NCI-H2196 treated with DMSO at 0.1 percent for 48 hours (cell line): ENCODE measurements around the gene GNAT3.

Source experiments
- DNase-seq: peaks from one replicate; lab custom pipeline; 2025; ENCODE audit not compliant: unreplicated experiment; lab: John Stamatoyannopoulos, UW

Gene GNAT3

DNA sequence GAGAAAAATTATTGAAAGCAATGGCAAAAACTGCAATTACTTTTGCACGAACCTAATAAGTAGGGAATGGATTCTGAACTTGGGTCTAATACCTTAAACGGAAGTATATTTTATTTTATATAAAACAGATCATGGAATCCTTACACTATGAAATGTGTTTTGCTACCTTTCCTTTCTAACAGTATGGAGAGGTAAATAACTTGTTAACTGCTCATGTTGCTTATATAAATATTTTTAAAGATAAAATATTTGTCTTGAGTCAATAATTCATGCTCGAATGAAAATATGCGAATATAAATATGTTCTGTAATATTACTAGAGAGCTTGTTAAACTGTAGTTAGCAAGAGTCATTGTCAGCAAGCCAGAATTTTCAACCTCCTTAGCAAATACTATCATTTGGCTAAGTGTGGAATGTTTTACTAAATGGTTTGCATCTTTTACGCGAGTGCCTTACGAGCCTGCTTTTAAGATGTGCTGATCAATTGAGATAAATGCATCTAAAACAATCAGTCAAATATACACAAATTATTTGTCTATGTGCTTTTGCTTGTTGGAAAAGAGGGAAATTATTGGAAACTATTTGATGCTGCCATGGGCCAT is 5.9 kb downstream of the GNAT3 start:
- DNase-seq: no peak

DNA sequence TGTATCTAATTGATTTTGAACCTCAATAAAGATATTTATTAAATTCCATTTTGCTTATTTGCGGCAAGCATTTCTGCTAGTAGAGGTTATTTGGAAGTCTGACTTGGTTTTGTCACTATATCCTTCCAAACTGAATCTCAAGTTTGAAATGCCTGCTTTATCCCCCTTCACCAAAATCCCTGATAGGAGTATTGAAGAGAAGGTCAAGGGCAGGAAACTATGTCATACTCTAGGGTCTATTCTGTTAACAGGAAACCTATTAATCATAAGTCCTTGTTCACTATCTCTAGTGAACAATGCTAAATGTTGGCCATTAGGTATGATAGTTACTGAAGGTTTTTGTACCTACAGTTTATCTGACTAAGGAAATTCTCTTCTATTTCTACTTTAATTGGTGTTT is 11.5 kb downstream of the GNAT3 start:
- no peak for DNase-seq

DNA sequence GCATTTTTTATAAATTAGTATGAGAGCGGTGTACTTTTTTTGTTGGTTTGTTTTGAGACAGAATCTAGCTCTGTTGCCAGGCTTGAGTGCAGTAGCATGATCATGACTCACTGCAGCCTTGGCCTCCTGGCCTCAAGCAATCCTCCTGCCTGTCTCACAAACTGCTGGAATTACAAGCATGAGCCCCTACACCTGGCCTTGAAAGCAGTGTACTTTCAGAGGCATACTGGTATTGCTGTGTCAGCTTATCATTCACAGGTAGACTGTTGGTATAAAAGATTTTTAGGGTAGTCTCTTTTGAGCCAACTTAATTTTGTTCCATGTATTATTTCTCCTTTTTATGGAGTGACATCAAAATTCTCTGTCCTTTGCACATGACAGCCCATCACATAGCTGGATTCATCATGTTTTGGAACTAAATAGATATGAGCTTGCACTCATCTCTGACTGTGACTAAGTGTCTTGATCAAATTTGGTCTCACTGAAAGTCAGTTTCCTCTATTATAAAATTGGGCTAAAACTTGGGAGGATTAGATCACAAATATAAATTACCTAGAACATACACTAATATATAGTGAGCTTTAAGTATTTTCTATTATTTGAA is 12.4 kb downstream of the GNAT3 start:
- no peak for DNase-seq

DNA sequence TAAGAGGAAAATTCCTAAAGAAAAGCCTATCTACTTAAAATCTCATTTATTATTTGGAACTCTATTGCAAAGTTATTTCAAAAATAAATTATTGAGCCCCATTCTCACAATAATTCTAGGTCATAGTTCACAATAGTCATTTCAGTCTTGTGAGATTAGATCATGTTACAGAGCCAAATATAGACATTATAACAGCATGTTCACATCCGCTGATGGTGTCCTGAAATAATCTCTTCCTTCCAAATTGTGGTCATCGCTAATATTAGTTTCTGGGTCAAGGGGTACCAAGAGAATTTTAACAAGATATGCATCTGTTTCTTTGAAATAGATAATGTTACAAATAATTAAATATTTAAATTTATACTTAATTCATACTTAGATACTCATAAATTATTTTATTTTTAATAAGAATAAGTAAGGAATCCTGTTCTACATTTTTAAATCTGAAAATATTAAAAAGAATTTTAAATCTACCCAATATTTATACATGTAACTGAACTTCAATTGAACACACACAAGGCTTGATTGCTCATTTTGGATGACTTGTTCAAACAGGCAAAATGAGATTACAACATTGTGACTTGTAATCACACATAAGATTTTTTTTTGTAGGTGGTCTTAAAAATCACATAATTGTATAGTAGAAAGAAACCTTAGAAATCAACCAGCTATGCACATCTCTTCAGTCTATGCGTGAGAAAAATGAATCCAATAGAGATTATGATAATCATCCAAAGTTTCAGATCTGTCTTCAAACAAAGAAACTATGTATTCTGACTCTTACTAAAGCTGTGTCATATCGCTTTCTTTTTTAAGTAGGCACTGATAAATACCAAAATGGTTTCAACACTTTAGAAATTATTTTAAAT is 13.1 kb downstream of the GNAT3 start:
- DNase-seq: no peak

DNA sequence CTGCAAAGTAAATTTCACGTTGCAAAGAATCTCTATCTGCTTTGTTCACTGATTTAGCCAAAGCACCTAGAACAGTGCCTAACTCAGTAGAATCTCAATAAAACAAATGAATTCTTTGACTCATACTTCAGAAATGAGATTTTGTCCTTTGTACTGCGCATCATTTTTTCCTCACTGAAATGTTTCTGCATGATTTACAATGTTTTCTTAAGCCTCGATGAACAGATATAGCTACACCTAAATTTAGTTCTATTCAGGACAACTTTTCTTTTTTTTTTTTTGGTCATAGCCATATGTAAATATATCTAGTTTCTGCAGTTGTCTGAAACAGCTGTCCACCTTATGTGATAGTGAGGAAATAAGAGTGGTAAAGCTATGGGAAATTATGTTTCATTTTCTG is 15.3 kb downstream of the GNAT3 start:
- no peak for DNase-seq

DNA sequence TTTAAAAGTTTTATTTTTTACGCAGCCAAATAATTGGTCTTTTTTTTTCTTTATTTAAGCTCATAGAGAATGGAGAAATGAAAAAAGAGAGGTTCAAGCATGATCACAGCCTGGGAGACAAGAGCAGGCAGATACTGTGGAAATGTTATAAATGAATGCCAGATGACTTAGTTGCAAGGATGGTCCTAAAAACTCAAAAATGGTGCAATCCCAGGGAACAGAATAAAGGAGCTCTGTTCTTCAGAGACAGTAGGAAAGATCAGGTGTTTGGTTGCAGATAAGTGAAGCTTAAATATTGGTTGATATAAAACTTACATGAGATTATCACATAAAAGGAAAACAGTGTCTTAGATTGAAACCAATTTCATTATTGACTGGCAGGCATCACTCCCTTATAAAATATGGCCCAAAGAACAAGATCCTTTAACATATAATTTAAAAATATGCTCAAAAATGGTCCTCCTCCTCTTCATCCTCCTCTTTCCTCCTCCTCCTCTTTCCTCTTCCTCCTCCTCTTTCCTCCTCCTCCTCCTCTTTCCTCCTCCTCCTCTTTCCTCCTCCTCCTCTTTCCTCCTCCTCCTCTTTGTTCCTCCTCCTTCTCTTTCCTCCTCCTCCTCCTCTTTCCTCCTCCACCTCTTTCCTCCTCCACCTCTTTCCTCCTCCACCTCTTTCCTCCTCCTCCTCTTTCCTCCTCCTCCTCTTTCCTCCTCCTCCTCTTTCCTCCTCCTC is 18.6 kb downstream of the GNAT3 start:
- no peak for DNase-seq

DNA sequence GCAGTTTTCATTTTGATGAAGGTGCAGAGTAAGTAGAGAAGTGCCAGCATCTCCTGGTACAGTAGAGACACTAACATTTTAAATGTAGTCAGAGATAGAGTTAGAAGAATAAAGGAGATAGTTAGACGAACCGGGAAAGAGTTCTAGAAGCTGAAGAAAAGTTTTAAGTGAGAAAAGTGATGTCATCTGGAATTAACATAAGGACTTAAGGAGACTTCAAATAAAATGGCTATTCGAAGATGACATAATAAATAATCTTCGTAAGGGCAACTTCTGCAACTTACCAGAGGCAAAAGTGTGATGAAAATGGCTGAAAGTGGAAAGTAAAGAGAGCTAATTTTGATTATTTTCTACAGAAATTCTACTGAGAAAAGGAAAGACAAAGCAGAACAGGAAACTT is 20.4 kb downstream of the GNAT3 start:
- DNase-seq: no peak

DNA sequence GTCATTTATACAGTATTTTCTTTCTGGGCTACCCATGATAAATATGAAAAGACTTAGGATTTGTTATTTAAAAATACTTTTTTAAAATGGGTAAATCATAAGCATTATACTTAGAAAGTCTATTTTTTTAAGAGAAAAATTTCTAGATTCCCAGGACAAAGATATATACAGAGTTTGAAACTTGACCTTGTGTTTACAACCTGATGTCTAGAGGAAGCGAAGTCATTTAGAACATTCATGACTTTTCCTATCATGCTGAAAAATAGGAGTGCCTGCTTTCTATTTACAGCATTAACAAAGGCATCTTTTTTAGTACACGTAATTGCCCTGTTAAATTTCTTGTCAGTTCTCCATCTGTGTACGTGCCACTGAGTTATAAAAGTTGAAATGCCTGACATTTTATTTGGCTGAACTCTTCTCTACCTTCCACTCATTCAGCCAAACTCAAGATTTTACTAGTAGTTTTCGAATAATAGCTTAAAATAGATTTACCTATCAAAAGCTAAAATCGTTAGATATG is 23.0 kb downstream of the GNAT3 start:
- DNase-seq: no peak

DNA sequence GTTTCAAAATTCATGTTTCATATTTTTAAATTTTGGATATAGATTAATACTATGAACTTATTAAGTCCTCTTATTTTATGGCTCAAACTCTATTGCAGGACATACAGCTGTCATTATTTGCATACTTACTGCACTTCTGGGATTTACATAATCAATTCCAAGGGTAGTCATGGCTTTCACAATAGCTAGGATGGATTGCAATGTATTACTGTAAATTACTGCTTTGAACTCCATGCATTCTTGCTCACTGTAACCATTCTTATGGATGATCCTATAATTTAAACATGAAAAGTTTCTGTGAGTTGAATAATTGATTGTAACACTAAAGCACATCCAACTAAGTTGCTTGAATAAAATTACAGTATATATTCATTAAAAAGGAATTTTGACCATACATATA is 23.5 kb downstream of the GNAT3 start:
- DNase-seq: no peak

DNA sequence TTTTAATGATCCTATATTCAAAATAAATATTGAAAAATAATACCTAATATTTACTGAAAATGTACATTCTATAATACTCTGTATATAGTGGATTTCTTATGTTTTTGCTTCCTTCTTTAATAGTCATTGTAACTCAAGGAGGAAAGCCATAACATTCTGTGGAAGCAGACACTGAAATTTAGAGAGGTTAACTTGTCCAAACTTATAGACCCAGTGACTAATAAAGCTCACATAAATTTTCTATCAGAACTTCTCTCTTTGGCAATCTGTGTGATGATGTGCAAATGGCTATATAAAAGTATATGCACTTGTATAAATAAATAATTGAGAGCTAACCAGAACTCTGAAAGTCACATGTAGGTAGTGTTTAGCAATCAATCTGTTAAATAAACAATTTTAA is 26.1 kb downstream of the GNAT3 start:
- DNase-seq: no peak

DNA sequence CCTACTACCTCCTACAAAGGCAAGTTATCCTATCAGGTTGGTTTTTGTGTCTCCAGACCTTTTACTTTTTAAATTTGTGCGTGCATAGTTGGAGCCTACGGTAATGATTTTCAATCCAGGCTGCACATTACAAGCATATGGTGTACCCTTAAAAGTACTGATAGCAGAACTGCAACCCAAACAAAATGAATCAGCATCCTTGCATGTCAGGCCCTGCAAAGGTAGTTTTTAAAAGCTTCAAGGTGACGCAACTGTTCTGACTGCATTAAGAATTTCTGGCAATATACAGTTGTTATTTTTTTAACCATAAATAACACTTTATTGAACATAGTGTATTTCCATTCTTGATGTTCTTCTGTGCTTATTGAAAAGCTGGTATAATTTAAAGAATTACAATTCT is 28.9 kb downstream of the GNAT3 start:
- DNase-seq: no peak

DNA sequence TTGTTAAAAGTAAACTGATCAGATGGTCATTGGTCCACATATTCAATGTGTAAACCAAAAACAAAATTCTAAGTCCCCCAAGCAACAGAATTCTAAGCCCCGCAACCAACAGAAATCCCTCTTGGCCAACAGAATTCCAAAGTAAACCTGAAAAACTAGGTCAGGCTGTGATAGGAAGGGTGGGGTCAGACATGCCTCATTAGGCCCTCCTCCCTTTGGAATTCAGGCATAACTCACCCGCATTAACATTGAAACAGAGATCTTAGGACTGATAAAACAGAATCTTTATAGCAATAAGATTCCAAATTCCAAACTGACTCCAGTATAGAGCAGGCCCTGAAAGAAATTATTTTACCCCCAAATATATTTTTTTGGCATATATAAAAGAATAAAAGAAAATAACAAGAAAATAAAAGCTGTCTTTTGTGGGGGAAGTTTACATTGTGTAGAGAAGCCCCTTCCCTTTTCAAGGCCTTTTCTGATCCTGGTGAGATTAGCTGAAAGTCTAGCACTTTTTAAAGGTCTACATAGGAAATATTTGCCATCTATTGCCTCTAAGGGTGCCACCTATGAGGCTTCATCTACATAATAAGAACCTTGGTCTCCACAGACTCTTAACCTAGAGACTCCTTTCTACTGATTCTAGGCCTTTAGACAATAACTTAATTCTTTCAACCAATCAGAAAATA is 30.5 kb downstream of the GNAT3 start:
- no peak for DNase-seq

DNA sequence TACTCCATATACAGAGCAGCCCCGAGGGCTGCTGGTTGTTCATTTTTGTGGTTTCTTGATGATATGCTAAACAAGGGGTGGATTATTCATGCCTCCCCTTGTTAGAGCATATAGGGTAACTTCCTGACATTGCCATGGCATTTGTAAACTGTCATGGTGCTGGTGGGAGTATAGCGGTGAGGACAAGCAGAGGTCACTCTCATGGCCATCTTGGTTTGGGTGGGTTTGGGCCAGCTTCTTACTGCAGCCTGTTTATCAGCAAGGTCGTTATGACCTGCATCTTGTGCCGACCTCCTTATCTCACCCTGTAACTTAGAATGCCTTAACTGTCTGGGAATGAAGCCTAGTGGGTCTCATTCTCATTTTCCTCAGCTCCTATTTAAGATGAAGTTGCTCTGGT is 31.3 kb downstream of the GNAT3 start:
- DNase-seq: no peak

DNA sequence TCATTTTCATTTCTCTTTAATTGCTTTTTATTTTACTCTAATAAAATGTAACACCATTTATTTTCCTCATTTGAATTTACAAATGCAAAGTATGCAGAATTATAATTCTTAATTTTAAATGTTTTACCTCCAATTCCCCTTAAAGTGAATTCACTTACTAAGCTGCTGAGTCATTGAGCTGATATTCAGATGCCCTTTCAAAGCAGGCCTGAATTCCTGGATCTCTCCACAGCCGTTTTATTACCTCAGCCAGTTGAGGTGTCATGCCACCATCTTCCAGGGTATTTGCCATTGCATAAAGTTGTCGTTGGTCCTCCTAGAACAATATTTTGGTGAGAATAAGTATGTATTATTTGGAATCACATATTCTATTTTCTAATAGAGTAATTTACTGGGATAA is 33.2 kb downstream of the GNAT3 start:
- DNase-seq: no peak

DNA sequence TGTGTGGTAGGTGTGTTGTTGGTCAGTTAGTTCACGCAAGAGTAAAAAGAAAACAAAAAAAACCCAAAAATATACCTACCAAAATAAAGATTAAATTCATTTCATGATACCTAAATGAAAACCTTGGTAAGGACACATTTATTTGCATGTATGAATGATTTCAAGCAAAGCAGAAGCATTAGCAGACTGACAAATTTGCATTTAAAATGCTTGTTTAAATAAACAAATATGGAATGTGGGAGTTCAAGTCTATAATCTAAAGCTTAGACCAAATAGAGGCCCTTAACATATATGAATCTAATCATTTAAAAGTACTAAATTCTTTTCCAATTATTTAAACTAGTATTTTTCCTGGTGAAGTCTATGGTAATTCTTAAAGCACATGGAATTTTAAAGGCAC is 35.8 kb downstream of the GNAT3 start:
- DNase-seq: no peak

DNA sequence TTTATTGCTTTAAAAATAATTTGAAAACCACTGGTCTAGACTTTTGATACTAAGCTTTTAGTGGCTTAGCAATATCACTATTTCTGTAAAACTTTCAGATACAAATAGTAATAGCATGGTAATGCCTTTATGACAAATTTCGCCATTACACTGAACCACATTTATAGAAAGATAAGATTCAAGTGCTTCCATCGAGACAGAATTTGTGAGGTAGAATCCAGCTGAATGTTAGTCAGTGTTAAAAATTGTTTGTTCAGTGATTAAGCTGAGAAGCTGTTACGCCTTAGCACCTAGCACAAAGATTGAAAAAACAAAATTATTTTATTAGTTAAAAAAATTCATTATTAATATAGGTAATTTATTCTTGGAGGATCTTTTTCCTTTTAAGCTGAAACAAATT is 36.5 kb downstream of the GNAT3 start:
- DNase-seq: no peak

DNA sequence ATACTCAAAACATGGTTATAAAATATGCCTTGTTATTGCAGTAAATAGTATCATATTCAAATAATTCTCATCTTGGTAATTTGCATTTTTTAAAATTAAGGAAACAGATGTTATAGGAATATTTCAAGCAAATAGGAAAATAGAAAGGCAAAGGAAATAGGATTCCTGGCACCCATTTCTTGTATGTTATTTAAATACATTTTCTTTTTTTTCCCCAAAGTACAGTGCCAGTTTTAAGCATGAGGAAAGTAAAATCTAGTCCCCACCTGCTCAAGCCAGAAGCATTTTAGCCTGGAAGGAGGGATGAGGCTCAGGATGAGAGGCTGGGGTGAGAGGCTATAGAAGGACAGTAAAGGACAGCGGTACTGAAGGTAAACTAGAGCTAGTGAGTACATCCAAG is 38.1 kb downstream of the GNAT3 start:
- DNase-seq: no peak

DNA sequence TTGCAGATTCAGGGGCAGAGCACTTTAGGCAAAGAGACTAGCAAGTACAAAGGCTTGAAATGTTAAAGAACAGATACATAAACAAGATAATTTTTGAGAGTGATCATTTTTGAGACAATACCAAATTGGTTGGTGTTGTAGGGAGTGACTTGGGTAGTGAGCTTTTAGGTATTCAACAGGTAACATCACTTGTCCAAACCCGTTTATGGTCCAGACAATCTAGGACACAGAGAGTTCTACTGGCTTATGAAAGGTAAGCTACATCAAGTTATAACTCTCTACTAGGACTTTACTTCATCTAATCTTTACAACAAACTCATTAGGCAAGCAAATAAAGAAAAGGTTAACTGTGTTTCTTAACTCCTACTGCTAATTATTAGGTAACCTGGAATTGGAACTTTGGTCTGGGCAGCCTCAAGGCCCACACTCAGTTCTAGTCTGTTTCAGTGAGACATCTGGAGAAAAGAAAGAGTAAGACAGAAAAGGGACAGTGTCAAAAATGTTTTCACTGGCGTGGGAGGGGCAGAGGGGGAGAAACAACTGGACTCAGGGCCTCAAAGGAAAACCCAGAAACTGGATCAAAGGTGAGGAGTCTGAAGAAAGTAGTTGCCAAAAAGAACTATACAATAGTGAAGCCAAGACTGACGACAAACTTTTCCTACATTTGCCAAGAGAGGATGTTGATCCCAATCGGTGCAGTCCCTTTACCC is 39.2 kb downstream of the GNAT3 start:
- no peak for DNase-seq

DNA sequence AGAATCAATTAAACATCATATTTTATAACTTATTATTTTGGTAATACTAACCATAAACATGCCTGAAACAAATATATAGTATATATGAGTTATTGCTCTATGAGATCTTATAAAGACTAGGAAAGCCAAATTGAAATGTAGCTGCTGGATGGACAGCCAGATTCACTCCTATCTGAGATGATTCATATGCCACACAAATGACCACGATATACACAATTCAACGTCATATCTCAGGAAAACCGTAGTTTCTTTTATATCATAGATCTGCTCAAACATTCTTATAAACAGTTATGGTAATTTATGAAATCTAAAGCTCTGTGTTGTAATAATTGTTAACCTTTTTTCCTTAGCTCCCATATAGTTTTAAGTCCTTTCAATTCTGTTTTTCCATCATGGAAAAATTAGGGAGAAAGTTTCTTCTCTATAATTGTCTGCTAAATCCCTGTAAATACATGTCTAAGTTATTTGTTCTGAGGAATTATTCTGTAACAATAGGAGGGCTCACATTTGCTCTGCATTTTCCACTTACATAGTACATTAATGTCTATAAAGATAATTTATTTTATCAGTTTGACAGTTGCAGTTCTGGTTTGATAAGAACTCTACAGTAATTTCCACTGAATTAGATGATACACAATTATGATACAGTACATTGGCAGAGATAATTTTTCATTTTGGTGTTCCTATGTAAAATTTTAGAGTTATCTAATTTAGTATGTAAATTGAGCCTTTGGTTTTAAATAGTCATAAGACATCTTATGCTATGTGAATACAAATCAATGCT is 42.7 kb downstream of the GNAT3 start:
- DNase-seq: no peak

DNA sequence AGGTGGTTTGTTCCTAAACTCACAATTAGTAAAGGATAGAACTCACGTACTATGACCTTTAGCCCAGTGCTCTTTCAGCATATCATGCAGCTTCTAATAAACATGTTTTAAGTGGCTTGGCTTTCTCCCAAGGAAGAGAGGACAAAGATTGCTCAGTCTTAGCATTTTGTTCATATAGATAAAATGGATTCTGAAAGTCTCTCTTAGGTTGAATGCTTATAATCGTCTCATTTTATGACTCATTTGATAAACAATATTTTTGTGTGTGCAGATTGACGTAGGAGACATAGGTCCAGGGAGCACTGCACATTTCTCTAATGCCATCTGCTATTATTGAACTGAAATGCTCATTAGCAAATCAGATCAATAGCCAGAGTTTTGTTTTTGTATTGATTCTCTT is 44.8 kb downstream of the GNAT3 start:
- no peak for DNase-seq
